ENCODE results near the gene HYAL1. TPM values are rescaled to one million over a fixed set of nuclear protein-coding genes. Genes with fewer than 3 reads are reported as not detected.
"Not testable (repeated sequence)": the region's sequence is repeated elsewhere in the genome, so short reads cannot be mapped to it uniquely, and the experiment has no call there.

Gene HYAL1
- polyA plus RNA-seq, 10 donors, result 1.0 to 3.6 (median 2.0) TPM

GRCh38 chr3:50319181-50319893, 16.0 kb upstream of the HYAL1 start:
- DNase-seq, result no peak

GRCh38 chr3:50318615-50319014, 15.2 kb upstream of the HYAL1 start:
- DNase-seq, result no peak

GRCh38 chr3:50318163-50318562, 14.8 kb upstream of the HYAL1 start:
- no peak for DNase-seq

GRCh38 chr3:50317300-50317699, 13.9 kb upstream of the HYAL1 start:
- no peak for DNase-seq

- DNase-seq, result no peak
Observed at GRCh38 chr3:50316657-50317242, 13.4 kb upstream of the HYAL1 start.

GRCh38 chr3:50314816-50315215, 11.4 kb upstream of the HYAL1 start:
- DNase-seq, result no peak

DNA sequence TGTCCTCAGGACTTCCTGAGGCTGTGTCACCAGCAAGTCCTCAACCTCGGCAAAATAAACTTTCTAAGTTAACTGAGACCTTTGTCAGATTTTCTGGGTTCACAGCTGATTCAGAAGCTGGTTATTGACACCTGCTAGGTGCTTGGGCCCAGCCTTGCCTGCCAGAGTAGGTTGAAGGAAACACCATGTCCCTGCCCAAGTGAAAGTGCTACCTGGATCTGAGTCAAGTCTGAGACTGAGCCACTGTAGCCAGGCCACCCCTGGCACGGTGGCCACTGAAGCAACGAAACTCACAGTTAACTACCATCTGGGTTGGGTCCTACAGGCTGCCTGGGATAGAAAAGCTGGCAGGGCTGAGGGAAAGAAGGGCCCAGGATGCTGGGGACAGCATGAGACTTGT, 11.0 kb upstream of the HYAL1 start:
- DNase-seq, result no peak

GRCh38 chr3:50312041-50312440, 8.7 kb upstream of the HYAL1 start:
- DNase-seq, result not testable (repeated sequence)

DNA sequence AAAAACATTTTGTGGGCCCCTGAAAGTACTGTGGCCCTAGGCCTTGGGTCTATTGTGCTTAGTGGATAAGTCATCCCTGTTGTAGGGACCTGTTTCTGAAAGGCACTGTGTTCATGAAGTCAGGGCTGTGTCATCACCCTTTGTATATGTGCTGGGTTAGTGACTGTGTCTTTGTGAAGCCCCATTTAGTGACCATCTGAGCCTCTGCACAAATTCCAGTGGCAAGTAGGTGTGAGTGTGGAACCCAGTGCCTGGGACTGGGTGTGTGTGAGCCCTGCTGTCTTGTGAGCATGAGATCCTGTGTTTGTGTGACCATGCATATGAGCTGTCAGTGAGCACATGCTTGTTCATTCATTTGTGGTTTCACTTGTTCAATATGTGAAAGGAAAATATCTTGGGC, 1.2 kb upstream of the HYAL1 start:
- no peak for DNase-seq

GRCh38 chr3:50302095-50303012, 1.0 kb downstream of the HYAL1 start:
- DNase-seq, result no peak

GRCh38 chr3:50300681-50301254, 2.6 kb downstream of the HYAL1 start:
- no peak for DNase-seq

DNA sequence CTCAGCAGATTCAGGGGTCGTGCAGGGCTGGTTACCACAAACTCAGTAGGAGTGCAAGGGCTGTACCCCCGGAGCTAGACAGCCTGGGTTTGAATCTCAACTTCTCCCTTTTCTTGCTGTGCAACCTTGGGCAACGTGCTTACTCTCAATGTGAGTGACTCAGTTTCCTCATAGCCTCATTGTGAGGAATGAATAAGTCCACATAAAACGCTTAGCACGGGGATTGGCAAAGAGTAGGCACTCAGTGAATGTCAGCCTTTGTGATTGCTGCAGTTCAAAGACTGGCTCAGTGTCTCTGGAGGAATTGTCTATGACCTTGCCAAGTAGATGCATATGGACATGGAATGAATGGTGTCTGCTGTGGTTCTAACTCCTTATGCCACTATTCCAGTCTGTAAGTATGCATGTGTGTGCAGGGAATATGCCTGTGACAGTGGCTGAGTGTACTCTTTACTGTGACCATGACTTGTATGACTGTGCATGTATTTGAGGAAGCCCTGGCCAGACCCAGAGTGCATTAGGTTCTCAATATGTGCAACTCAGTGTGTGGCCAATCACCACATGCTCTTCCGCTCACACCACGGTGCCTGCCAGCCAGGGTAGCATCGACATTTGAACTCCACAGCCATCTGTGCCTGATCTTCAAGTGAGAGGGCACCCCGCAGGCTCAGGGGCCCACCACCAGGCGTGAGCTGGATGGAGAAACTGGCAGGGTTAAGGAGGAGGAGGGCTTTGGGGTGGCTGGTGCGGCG, 3.3 kb downstream of the HYAL1 start:
- peak in 1 of 3 donors; percentile 69 for DNase-seq

DNA sequence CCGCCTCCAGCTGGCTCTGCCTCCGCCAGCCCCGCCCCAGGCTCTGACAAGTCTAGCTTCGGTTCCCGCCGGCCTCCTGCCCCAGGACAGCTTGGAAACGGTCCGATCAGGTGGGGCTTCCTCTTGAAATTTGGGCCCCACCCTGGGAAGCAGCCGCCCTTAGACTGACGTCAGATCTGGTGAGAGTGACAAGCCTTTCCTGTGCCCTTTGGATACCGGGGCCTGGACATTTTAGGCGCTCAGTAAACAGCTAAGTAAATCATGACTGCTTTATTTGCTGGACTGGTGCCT, 3.8 kb downstream of the HYAL1 start:
- no peak for DNase-seq

GRCh38 chr3:50298836-50299637, 4.3 kb downstream of the HYAL1 start, which contains the start of the genes HYAL3 and NAA80:
Gene HYAL3 (minus strand): TSS chr3:50299405. CDS start chr3:50295602, 3,803 bp downstream.
Gene NAA80 (minus strand): TSS chr3:50299405. CDS start chr3:50297463, 1,942 bp downstream.
- DNase-seq, result peak; percentile 99 to 100 (median 100)

- DNase-seq, result peak in 1 of 3 donors; percentile 24
Observed at GRCh38 chr3:50297896-50298725, 5.3 kb downstream of the HYAL1 start.

DNA sequence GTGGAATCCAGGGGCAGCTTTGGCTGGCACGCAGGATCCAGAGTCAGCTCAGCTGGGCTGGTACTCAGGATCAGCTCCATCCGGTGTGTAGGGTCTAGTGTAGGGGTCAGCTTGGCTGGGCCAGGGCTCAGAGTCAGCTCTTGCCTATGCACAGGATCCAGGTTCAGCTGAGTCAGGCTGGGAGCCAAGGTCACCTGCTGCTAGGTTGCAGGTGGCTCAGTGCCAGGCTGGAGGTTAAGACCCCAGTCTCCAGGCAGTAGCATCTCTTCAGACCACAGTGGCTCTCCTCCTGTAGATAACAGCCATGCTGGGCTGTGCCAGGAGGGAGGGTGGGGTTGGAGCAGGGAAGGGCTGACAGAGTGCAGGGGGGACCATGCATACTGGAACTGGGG, 6.0 kb downstream of the HYAL1 start:
- peak in 1 of 3 donors; percentile 25 for DNase-seq

GRCh38 chr3:50296721-50297383, 6.5 kb downstream of the HYAL1 start:
- no peak for DNase-seq

GRCh38 chr3:50295553-50296431, 7.6 kb downstream of the HYAL1 start:
- DNase-seq, result no peak

Measured in muscle of back (tissue), 11 donors.